ENCODE measurements around the gene SLC35B2. TPM values are rescaled to one million over a fixed set of nuclear protein-coding genes. Genes with fewer than 3 reads are reported as not detected.

The SLC35B2 gene
- total and polyA plus RNA-seq, 10 of the 15 experiments (the other 5 are each of a cell fraction or from before 2014, with no cell fraction given) = 11.3 to 45.4 (median 33.8) TPM

DNA sequence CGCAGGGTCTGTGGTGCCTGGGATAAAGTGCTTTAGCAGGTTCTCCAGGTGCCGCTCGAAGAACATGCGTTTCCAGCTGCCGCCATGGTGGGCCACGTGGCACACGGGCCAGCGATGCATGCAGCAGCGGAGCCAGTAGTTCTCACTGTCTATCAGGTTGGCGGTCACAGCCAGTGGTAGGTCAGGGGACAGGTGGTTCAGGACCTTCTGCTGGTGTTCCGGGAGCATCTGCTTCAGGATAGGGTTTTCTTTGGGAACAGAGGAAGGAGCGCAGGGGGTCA lies 28.9 kb upstream of the SLC35B2 start (continued):
- TF ChIP-seq, protein P1, sequence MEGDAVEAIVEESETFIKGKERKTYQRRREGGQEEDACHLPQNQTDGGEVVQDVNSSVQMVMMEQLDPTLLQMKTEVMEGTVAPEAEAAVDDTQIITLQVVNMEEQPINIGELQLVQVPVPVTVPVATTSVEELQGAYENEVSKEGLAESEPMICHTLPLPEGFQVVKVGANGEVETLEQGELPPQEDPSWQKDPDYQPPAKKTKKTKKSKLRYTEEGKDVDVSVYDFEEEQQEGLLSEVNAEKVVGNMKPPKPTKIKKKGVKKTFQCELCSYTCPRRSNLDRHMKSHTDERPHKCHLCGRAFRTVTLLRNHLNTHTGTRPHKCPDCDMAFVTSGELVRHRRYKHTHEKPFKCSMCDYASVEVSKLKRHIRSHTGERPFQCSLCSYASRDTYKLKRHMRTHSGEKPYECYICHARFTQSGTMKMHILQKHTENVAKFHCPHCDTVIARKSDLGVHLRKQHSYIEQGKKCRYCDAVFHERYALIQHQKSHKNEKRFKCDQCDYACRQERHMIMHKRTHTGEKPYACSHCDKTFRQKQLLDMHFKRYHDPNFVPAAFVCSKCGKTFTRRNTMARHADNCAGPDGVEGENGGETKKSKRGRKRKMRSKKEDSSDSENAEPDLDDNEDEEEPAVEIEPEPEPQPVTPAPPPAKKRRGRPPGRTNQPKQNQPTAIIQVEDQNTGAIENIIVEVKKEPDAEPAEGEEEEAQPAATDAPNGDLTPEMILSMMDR (IDR thresholded peaks at IDR 0.05 in 2 of 3, conservative IDR thresholded peaks at IDR 0.05 in 1 of 3; ENCODE audit: control insufficient read depth in 2 of 3, extremely low read depth in 1 of 3, insufficient read depth in 1 of 3, low read depth in 3 of 3, low read length in 3 of 3) = no peak

DNA sequence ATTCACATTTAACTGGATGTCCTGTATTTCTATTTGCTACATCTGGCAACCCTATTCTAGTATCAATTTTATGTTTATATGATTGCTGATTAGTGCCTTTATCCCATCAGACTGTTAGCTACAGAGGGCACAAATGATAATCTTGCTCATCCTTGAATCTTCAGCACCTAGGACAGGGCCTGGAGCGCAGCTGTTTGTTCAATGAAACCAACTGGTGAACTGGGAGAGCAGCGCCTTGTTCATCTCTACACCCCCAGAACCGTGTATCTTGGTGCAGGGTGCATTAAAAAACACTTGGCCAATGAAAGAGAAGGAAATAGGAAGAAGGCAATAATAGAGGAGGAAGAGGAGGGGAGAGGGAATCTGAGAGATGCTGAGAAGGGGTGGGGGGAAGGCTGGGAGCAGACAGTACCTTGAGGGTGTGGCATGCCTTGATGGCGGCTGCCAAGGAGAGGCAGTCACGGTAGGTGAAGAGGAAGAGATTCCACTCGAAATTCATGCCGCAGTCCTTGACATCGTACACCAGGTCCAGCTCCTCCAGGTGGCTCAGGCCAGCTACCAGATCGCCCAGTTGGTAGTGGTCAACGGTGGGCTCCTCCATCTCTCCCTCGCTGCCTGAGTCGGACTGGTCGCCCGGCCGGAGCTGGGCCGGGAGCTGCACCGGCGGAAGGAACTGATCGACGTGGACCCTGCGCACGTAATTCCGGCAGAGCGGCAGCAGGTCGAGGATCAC lies 28.4 kb upstream of the SLC35B2 start:
- ATAC-seq (no peak), DNase-seq (ENCODE audit: low read depth, low spot score) (no peak), FAIRE-seq (no peak)
- Histone ChIP-seq H4K20me1 (ENCODE audit: control insufficient read depth, insufficient read depth) (no peaks in the 10 kb centered on the region), H3K79me2 (ENCODE audit: control insufficient read depth, insufficient read depth, low read length) (no peaks in the 10 kb centered on the region), H3K27me3 (replicated peaks in 1 of 2; ENCODE audit: control insufficient read depth in 2 of 2, insufficient read depth in 2 of 2, low read length in 1 of 2) (peaks cover 0 to 3% of the 10 kb centered on the region in 2 experiments; a peak in 2 of 4 replicates), H3K9me3 (replicated peaks; ENCODE audit: control insufficient read depth, insufficient read depth, low read length) (no peaks in the 10 kb centered on the region), H3K4me2 (ENCODE audit: control insufficient read depth, insufficient read depth) (no peak overlapping the region), H3K27ac (ENCODE audit: control insufficient read depth, insufficient read depth) (no peak overlapping the region), H3K4me1 (ENCODE audit: control insufficient read depth, insufficient read depth, low read length) (no peaks in the 10 kb centered on the region), H3K36me3 (ENCODE audit: control insufficient read depth in 2 of 2, insufficient read depth in 2 of 2, low read length in 1 of 2) (no peaks in the 10 kb centered on the region), H3K9ac (ENCODE audit: control insufficient read depth, insufficient read depth, low read length) (no peak overlapping the region), H3K4me3 (no peak overlapping the region), H2AFZ (ENCODE audit: control insufficient read depth, low read depth, low read length) (no peak overlapping the region)
- ChIA-PET POLR2A (no interaction called here), RAD21 (ENCODE audit: unreplicated experiment) (no interaction called here), SMC1A (ENCODE audit: uncharacterized antibody, unreplicated experiment) (no interaction called here), CTCF (interaction anchor here (4.2 kb wide), 1 partner anchor 17 kb away, joined by 22 read pairs; no protein-coding TSS in a partner anchor)
- intact Hi-C loops (cut with micrococcal nuclease; ENCODE audit: unreplicated experiment) = no loop called here
- no TSS peak for BruUV-seq (replicated peaks)
- in situ Hi-C loops (cut with MboI) = no loop called here
- 54% methylated on average over 25 of the region's 25 CpGs for WGBS (ENCODE audit: insufficient coverage, insufficient replicate concordance, low lambda C conversion rate, missing lambda C conversion rate)
- no peak for TF ChIP-seq BMI1 (IDR thresholded peaks at IDR 0.05; ENCODE audit: borderline replicate concordance)
- TF ChIP-seq EGR1 (IDR thresholded peaks at IDR 0.05; ENCODE audit: borderline replicate concordance in 1 of 2, low read depth in 2 of 2, low read length in 2 of 2) = no peak
- no peak for TF ChIP-seq MTA3 (IDR thresholded peaks at IDR 0.05; ENCODE audit: borderline replicate concordance, low read length)
- TF ChIP-seq, protein P2, sequence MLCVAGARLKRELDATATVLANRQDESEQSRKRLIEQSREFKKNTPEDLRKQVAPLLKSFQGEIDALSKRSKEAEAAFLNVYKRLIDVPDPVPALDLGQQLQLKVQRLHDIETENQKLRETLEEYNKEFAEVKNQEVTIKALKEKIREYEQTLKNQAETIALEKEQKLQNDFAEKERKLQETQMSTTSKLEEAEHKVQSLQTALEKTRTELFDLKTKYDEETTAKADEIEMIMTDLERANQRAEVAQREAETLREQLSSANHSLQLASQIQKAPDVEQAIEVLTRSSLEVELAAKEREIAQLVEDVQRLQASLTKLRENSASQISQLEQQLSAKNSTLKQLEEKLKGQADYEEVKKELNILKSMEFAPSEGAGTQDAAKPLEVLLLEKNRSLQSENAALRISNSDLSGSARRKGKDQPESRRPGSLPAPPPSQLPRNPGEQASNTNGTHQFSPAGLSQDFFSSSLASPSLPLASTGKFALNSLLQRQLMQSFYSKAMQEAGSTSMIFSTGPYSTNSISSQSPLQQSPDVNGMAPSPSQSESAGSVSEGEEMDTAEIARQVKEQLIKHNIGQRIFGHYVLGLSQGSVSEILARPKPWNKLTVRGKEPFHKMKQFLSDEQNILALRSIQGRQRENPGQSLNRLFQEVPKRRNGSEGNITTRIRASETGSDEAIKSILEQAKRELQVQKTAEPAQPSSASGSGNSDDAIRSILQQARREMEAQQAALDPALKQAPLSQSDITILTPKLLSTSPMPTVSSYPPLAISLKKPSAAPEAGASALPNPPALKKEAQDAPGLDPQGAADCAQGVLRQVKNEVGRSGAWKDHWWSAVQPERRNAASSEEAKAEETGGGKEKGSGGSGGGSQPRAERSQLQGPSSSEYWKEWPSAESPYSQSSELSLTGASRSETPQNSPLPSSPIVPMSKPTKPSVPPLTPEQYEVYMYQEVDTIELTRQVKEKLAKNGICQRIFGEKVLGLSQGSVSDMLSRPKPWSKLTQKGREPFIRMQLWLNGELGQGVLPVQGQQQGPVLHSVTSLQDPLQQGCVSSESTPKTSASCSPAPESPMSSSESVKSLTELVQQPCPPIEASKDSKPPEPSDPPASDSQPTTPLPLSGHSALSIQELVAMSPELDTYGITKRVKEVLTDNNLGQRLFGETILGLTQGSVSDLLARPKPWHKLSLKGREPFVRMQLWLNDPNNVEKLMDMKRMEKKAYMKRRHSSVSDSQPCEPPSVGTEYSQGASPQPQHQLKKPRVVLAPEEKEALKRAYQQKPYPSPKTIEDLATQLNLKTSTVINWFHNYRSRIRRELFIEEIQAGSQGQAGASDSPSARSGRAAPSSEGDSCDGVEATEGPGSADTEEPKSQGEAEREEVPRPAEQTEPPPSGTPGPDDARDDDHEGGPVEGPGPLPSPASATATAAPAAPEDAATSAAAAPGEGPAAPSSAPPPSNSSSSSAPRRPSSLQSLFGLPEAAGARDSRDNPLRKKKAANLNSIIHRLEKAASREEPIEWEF (IDR thresholded peaks at IDR 0.05; ENCODE audit: insufficient replicate concordance, low read depth, low read length) = no peak
- TF ChIP-seq SP1 (IDR thresholded peaks at IDR 0.05; ENCODE audit: low read depth, low read length) = no peak
- no peak for TF ChIP-seq NR2F1 (conservative IDR thresholded peaks at IDR 0.05)
- TF ChIP-seq, protein P3, sequence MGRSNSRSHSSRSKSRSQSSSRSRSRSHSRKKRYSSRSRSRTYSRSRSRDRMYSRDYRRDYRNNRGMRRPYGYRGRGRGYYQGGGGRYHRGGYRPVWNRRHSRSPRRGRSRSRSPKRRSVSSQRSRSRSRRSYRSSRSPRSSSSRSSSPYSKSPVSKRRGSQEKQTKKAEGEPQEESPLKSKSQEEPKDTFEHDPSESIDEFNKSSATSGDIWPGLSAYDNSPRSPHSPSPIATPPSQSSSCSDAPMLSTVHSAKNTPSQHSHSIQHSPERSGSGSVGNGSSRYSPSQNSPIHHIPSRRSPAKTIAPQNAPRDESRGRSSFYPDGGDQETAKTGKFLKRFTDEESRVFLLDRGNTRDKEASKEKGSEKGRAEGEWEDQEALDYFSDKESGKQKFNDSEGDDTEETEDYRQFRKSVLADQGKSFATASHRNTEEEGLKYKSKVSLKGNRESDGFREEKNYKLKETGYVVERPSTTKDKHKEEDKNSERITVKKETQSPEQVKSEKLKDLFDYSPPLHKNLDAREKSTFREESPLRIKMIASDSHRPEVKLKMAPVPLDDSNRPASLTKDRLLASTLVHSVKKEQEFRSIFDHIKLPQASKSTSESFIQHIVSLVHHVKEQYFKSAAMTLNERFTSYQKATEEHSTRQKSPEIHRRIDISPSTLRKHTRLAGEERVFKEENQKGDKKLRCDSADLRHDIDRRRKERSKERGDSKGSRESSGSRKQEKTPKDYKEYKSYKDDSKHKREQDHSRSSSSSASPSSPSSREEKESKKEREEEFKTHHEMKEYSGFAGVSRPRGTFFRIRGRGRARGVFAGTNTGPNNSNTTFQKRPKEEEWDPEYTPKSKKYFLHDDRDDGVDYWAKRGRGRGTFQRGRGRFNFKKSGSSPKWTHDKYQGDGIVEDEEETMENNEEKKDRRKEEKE (IDR thresholded peaks at IDR 0.05) = no peak
- no peak for TF ChIP-seq TCF12 (IDR thresholded peaks at IDR 0.05; ENCODE audit: low read depth, low read length)

Measured in GM12878 (cell line).